HEK293 (cell line): ENCODE results near the gene LRRC49.

Experiments
- CTCF ChIA-PET: fragments of 350-600 bp; formaldehyde crosslinking; extraction: SDS; loops from one replicate; lab custom pipeline; 2021; ENCODE audit warnings: antibody characterized with exemption; lab: Yijun Ruan, JAX
- POLR2A ChIA-PET: fragments of 300-600 bp; formaldehyde crosslinking; extraction: SDS; loops from one replicate; lab custom pipeline; 2020; ENCODE audit warnings: antibody characterized with exemption, inconsistent platforms; lab: Yijun Ruan, JAX
- H3K27ac ChIP-seq: fragments of 200-500 bp; sonication (Bioruptor generic); 2 replicates; pipeline ENCODE4 v1.5.1; 2014; ENCODE audit warnings: low read depth, low read length, control low read depth, inconsistent platforms; ENCODE audit errors: extremely low read depth
- H3K36me3 ChIP-seq, 2 experiments: fragments of 200-500 bp in 1 of 2; sonication (Bioruptor generic) in 1 of 2; 1 replicate in 1 of 2; 2 replicates in 1 of 2; pipeline ENCODE4 v1.5.1; 2014 to 2017; ENCODE audit warnings: inconsistent platforms in 2 of 2, low read length in 2 of 2; ENCODE audit not compliant: control insufficient read depth in 2 of 2, insufficient read depth in 1 of 2
- H3K4me1 ChIP-seq: fragments of 200-500 bp; sonication (Bioruptor generic); 2 replicates; pipeline ENCODE4 v1.5.1; 2014; ENCODE audit warnings: mild to moderate bottlenecking, low read length, inconsistent platforms; ENCODE audit not compliant: control insufficient read depth, insufficient read depth
- H3K4me3 ChIP-seq: 2 replicates; pipeline ENCODE4 v1.5.1; 2011; ENCODE audit warnings: low read depth, mild to moderate bottlenecking, control low read depth, low read length, moderate library complexity
- H3K9me3 ChIP-seq: fragments of 200-500 bp; sonication (Bioruptor generic); 2 replicates; pipeline ENCODE4 v1.5.1; 2014; ENCODE audit warnings: low read depth, low read length, inconsistent platforms; ENCODE audit not compliant: control insufficient read depth, insufficient read depth
- CTCF ChIP-seq: fragments of 450-650 bp; formaldehyde crosslinking; IDR thresholded peaks from 2 replicates; pipeline ENCODE4 v1.5.1; 2016; ENCODE audit warnings: missing biosample characterization, missing genetic modification characterization
- GLIS1 ChIP-seq: fragments of 450-650 bp; formaldehyde crosslinking; IDR thresholded peaks from 2 replicates; pipeline ENCODE4 v1.5.1; 2016; ENCODE audit warnings: missing biosample characterization, missing genetic modification characterization
- KLF1 ChIP-seq: fragments of 450-650 bp; formaldehyde crosslinking; IDR thresholded peaks from 2 replicates; pipeline ENCODE4 v1.5.1; 2016; ENCODE audit warnings: missing biosample characterization, missing genetic modification characterization
- MEIS1 ChIP-seq: sonication (generic); formaldehyde crosslinking; IDR thresholded peaks from 2 replicates; pipeline ENCODE4 v1.8.1; 2022; ENCODE audit warnings: missing genetic modification reagents, mild to moderate bottlenecking, borderline replicate concordance
- OVOL3 ChIP-seq: fragments of 450-650 bp; formaldehyde crosslinking; IDR thresholded peaks from 2 replicates; pipeline ENCODE4 v1.5.1; 2016; ENCODE audit warnings: missing biosample characterization, missing genetic modification characterization
- SCRT2 ChIP-seq: fragments of 450-650 bp; formaldehyde crosslinking; IDR thresholded peaks from 2 replicates; pipeline ENCODE4 v1.5.1; 2016; ENCODE audit warnings: missing biosample characterization, missing genetic modification characterization
- SP7 ChIP-seq: fragments of 450-650 bp; formaldehyde crosslinking; IDR thresholded peaks from 2 replicates; pipeline ENCODE4 v1.5.1; 2016; ENCODE audit warnings: missing biosample characterization, missing genetic modification characterization
- ZBTB21 ChIP-seq: fragments of 450-650 bp; formaldehyde crosslinking; IDR thresholded peaks from 2 replicates; pipeline ENCODE4 v1.5.1; 2017; ENCODE audit warnings: missing biosample characterization, missing genetic modification characterization
- ZBTB26 ChIP-seq: fragments of 450-650 bp; formaldehyde crosslinking; optimal IDR thresholded peaks from 2 replicates; pipeline ENCODE3; 2016; ENCODE audit warnings: missing biosample characterization, mild to moderate bottlenecking, missing genetic modification characterization
- ZBTB44 ChIP-seq: fragments of 450-650 bp; IDR thresholded peaks from 2 replicates; pipeline ENCODE4 v1.5.1; 2018; ENCODE audit warnings: missing biosample characterization, mild to moderate bottlenecking, missing genetic modification characterization
- ZBTB7A ChIP-seq: fragments of 450-650 bp; formaldehyde crosslinking; IDR thresholded peaks from 2 replicates; pipeline ENCODE4 v1.5.1; 2016; ENCODE audit warnings: low read depth, missing biosample characterization, missing genetic modification characterization
- ZFP69B ChIP-seq: fragments of 450-650 bp; formaldehyde crosslinking; IDR thresholded peaks from 2 replicates; pipeline ENCODE4 v1.5.1; 2016; ENCODE audit warnings: missing biosample characterization, missing genetic modification characterization
- ZIC2 ChIP-seq: fragments of 450-650 bp; formaldehyde crosslinking; IDR thresholded peaks from 2 replicates; pipeline ENCODE4 v1.5.1; 2016; ENCODE audit warnings: missing biosample characterization, missing genetic modification characterization
- ZNF121 ChIP-seq: fragments of 450-650 bp; formaldehyde crosslinking; IDR thresholded peaks from 2 replicates; pipeline ENCODE4 v1.5.1; 2016; ENCODE audit warnings: missing biosample characterization, missing genetic modification characterization
- ZNF140 ChIP-seq: fragments of 450-650 bp; formaldehyde crosslinking; IDR thresholded peaks from 2 replicates; pipeline ENCODE4 v1.5.1; 2016; ENCODE audit warnings: missing biosample characterization, missing genetic modification characterization
- ZNF146 ChIP-seq: fragments of 450-650 bp; formaldehyde crosslinking; IDR thresholded peaks from 2 replicates; pipeline ENCODE4 v1.5.1; 2016; ENCODE audit warnings: missing biosample characterization, missing genetic modification characterization
- ZNF169 ChIP-seq: fragments of 450-650 bp; formaldehyde crosslinking; IDR thresholded peaks from 2 replicates; pipeline ENCODE4 v1.5.1; 2016; ENCODE audit warnings: missing biosample characterization, missing genetic modification characterization
- ZNF26 ChIP-seq: fragments of 450-650 bp; formaldehyde crosslinking; IDR thresholded peaks from 2 replicates; pipeline ENCODE4 v1.5.1; 2016; ENCODE audit warnings: missing biosample characterization, missing genetic modification characterization
- ZNF324 ChIP-seq: fragments of 450-650 bp; formaldehyde crosslinking; IDR thresholded peaks from 2 replicates; pipeline ENCODE4 v1.5.1; 2016; ENCODE audit warnings: missing biosample characterization, missing genetic modification characterization
- ZNF510 ChIP-seq: fragments of 450-650 bp; formaldehyde crosslinking; IDR thresholded peaks from 2 replicates; pipeline ENCODE4 v1.5.1; 2018; ENCODE audit warnings: mild to moderate bottlenecking, missing genetic modification characterization, missing biosample characterization; ENCODE audit not compliant: insufficient replicate concordance
- ZNF513 ChIP-seq: fragments of 450-650 bp; IDR thresholded peaks from 2 replicates; pipeline ENCODE4 v1.5.1; 2018; ENCODE audit warnings: missing biosample characterization, missing genetic modification characterization
- ZNF529 ChIP-seq: fragments of 450-650 bp; formaldehyde crosslinking; IDR thresholded peaks from 2 replicates; pipeline ENCODE4 v1.5.1; 2017; ENCODE audit warnings: missing genetic modification characterization, missing biosample characterization; ENCODE audit not compliant: insufficient replicate concordance
- ZNF549 ChIP-seq: fragments of 450-650 bp; IDR thresholded peaks from 2 replicates; pipeline ENCODE4 v1.5.1; 2018; ENCODE audit warnings: missing biosample characterization, missing genetic modification characterization, mild to moderate bottlenecking, inconsistent platforms, moderate library complexity
- ZNF558 ChIP-seq: fragments of 450-650 bp; formaldehyde crosslinking; IDR thresholded peaks from 2 replicates; pipeline ENCODE4 v1.5.1; 2016; ENCODE audit warnings: missing biosample characterization, missing genetic modification characterization
- ZNF645 ChIP-seq: fragments of 450-650 bp; formaldehyde crosslinking; IDR thresholded peaks from 2 replicates; pipeline ENCODE4; 2016; ENCODE audit warnings: missing biosample characterization, missing genetic modification characterization
- ZNF660 ChIP-seq: fragments of 450-650 bp; IDR thresholded peaks from 2 replicates; pipeline ENCODE4 v1.5.1; 2018; ENCODE audit warnings: missing biosample characterization, mild to moderate bottlenecking, missing genetic modification characterization
- ZNF747 ChIP-seq: fragments of 450-650 bp; formaldehyde crosslinking; IDR thresholded peaks from 2 replicates; pipeline ENCODE4 v1.5.1; 2016; ENCODE audit warnings: missing biosample characterization, missing genetic modification characterization
- ZNF768 ChIP-seq: fragments of 450-650 bp; formaldehyde crosslinking; IDR thresholded peaks from 2 replicates; pipeline ENCODE4 v1.5.1; 2018; ENCODE audit warnings: missing biosample characterization, mild to moderate bottlenecking, missing genetic modification characterization
- ZNF785 ChIP-seq: fragments of 450-650 bp; formaldehyde crosslinking; IDR thresholded peaks from 2 replicates; pipeline ENCODE4 v1.5.1; 2016; ENCODE audit warnings: missing biosample characterization, missing genetic modification characterization

The LRRC49 gene

GRCh38 chr15:70892002-70892911 lies at the start of gene LRRC49, which contains the start of gene THAP10:
Gene LRRC49 (plus strand): TSS chr15:70892826. CDS start chr15:70892895, 69 bp downstream.
Gene THAP10 (minus strand): TSS chr15:70892433. CDS start chr15:70892272, 161 bp downstream.
- peaks cover 13% of the 10 kb centered on the region; the same call in 1 of the 2 replicates for H3K4me1 ChIP-seq
- ChIA-PET CTCF (interaction anchor here (0.6 to 1.4 kb wide), 8 partner anchors 14 to 552 kb away, joined by 3 to 4 read pairs (median 3); no protein-coding TSS in a partner anchor), POLR2A (interaction anchor here (0.6 to 1.3 kb wide), 4 partner anchors 13 to 80 kb away, joined by 3 to 8 read pairs (median 4); no protein-coding TSS in a partner anchor)
- peak within 1 kb of the TSS; percentile 87 for H3K27ac ChIP-seq
- H3K36me3 ChIP-seq = peaks cover 0 to 3% of the 10 kb centered on the region in 2 experiments; a peak in 1 of 3 replicates
- peak within 1 kb of the TSS; percentile 90 for H3K4me3 ChIP-seq
- no peaks in the 10 kb centered on the region for H3K9me3 ChIP-seq
- TF ChIP-seq ZFP69B (tag by site-specific recombination) (peak; percentile 87), ZBTB21 (tag by site-specific recombination) (peak; percentile 22; the same call in 1 of the 2 replicates), ZNF645 (tag by site-specific recombination) (no peak), ZNF513 (peak; percentile 97), ZNF121 (no peak), ZNF768 (tag by site-specific recombination) (0 out of 2 replicates have a peak, but pooled peaks have one; percentile 47), KLF1 (no peak), ZNF549 (no peak), ZNF169 (tag by site-specific recombination) (no peak), ZNF26 (tag by site-specific recombination) (no peak), ZNF324 (tag by site-specific recombination) (peak; percentile 94), SCRT2 (peak; percentile 71), ZNF558 (tag by site-specific recombination) (peak; percentile 47; the same call in 1 of the 2 replicates), ZBTB44 (tag by site-specific recombination) (peak; percentile 56; the same call in 1 of the 2 replicates), ZBTB7A (peak; percentile 42; the same call in 1 of the 2 replicates), OVOL3 (tag by site-specific recombination) (peak; percentile 40), ZIC2 (tag by site-specific recombination) (peak; percentile 93), ZNF529 (tag by site-specific recombination) (no peak), ZNF660 (tag by site-specific recombination) (peak; percentile 99), ZNF146 (tag by site-specific recombination) (peak; percentile 50; the same call in 1 of the 2 replicates), ZNF747 (tag by site-specific recombination) (no peak), ZNF140 (tag by site-specific recombination) (no peak), ZBTB26 (tag by site-specific recombination) (peak; percentile 62), CTCF (peak; percentile 75), ZNF785 (tag by site-specific recombination) (no peak), SP7 (tag by site-specific recombination) (peak; percentile 91), GLIS1 (peak; percentile 87), MEIS1 (no peak), ZNF510 (no peak)
